K562 (cell line): ENCODE measurements around the gene B2M. TPM values are rescaled to one million over a fixed set of nuclear protein-coding genes. Genes with fewer than 3 reads are reported as not detected.
A peak's percentile ranks its signal among the peaks of the same experiment; 100 is the strongest.

Experiments used
- BCL6 ChIP-seq: fragments of 250-450 bp; sonication (Bioruptor Pico); IDR thresholded peaks from 2 replicates; pipeline ENCODE4 v1.4.0; 2020
- BHLHE40 ChIP-seq: IDR thresholded peaks from 2 replicates; pipeline ENCODE4 v1.6.1; 2011; ENCODE audit warnings: low read length, improper control_type of control experiment
- CLOCK ChIP-seq: fragments of 250-450 bp; sonication (Bioruptor Pico); IDR thresholded peaks from 2 replicates; pipeline ENCODE4 v1.4.0; 2020; ENCODE audit warnings: mild to moderate bottlenecking, moderate library complexity, borderline replicate concordance
- FOXK1 ChIP-seq: sonication (generic); formaldehyde crosslinking; IDR thresholded peaks from 2 replicates; pipeline ENCODE4 v1.8.0; 2022; ENCODE audit warnings: missing genetic modification reagents, mild to moderate bottlenecking, borderline replicate concordance
- LEF1 ChIP-seq: fragments of 450-650 bp; IDR thresholded peaks from 2 replicates; pipeline ENCODE4 v1.6.1; 2016; ENCODE audit warnings: mild to moderate bottlenecking
- MECOM ChIP-seq: fragments of 250-450 bp; sonication (Bioruptor Pico); IDR thresholded peaks from 2 replicates; pipeline ENCODE4 v1.8.0; 2022; ENCODE audit warnings: inconsistent platforms
- NCOA6 ChIP-seq: fragments of 450-650 bp; IDR thresholded peaks from 2 replicates; pipeline ENCODE4 v1.6.1; 2017; ENCODE audit warnings: mild to moderate bottlenecking
- PTBP1 ChIP-seq: fragments of 200-400 bp; formaldehyde crosslinking; IDR thresholded peaks from 2 replicates; pipeline ENCODE4 v1.6.1; 2017; ENCODE audit warnings: low read depth, low read length
- RFX5 ChIP-seq: IDR thresholded peaks from 2 replicates; pipeline ENCODE4 v1.6.1; 2011; ENCODE audit warnings: low read depth, mild to moderate bottlenecking, improper control_type of control experiment, low read length
- UBTF ChIP-seq, 2 experiments: IDR thresholded peaks; 2 replicates each; pipeline ENCODE4 v1.6.1; 2012; ENCODE audit warnings: improper control_type of control experiment in 2 of 2, low read depth in 2 of 2, low read length in 2 of 2, borderline replicate concordance in 1 of 2
- ZNF121 ChIP-seq: sonication (generic); formaldehyde crosslinking; conservative IDR thresholded peaks from 2 replicates; pipeline ENCODE4 v1.8.0; 2022; ENCODE audit warnings: missing genetic modification reagents
- ZNF124 ChIP-seq: sonication (generic); formaldehyde crosslinking; IDR thresholded peaks from 2 replicates; pipeline ENCODE4 v1.8.1; 2022; ENCODE audit warnings: missing genetic modification reagents
- ZNF212 ChIP-seq: fragments of 450-650 bp; formaldehyde crosslinking; IDR thresholded peaks from 2 replicates; pipeline ENCODE4 v1.4.0; 2020; ENCODE audit warnings: mild to moderate bottlenecking
- ZNF699 ChIP-seq: fragments of 250-450 bp; sonication (Bioruptor Pico); IDR thresholded peaks from 2 replicates; pipeline ENCODE4 v1.8.0; 2021; ENCODE audit warnings: mild to moderate bottlenecking, moderate library complexity; ENCODE audit not compliant: insufficient replicate concordance
- polyA plus RNA-seq, 8 experiments: library from polyadenylated mRNA; depleted of rRNA in 4 of 8; stranded (reverse) in 5 of 8; unstranded in 3 of 8; fragments of >200 nt; fragmentation: Nextera tagmentation in 2 of 8; fragmentation: Illumina TruSeq in 1 of 8; extraction: Ambion mirVana in 2 of 8; extraction: Trizol in 1 of 8; gene quantifications; 2 replicates each; pipeline versions ENCODE4 v1.2.1 to v1.2.3, GENCODE V29; 2011 to 2014; ENCODE audit warnings: inconsistent platforms in 1 of 8, missing spikeins in 1 of 8
- total RNA-seq, 7 experiments: library from RNA; depleted of rRNA in 6 of 7; stranded (reverse); fragments of >200 nt in 6 of 7; fragmentation: Illumina TruSeq in 2 of 7; extraction: Trizol in 2 of 7; gene quantifications; 2 replicates each; pipeline versions ENCODE4 v1.2.1 to v1.2.3, GENCODE V29; 2011 to 2021; ENCODE audit warnings: low replicate concordance in 1 of 7
- TF ChIP-seq, protein P1 (sequence below): fragments of 450-650 bp; IDR thresholded peaks from 2 replicates; pipeline ENCODE4 v1.6.1; 2016; ENCODE audit warnings: mild to moderate bottlenecking
- TF ChIP-seq, protein P2 (sequence below), 3 experiments: fragments of 200-800 bp in 1 of 3; sonication (Bioruptor generic) in 1 of 3; sonication (generic) in 1 of 3; formaldehyde crosslinking in 1 of 3; IDR thresholded peaks; 2 replicates each; pipeline versions ENCODE4 v1.6.1 to v1.8.0; 2016 to 2022; ENCODE audit warnings: mild to moderate bottlenecking in 2 of 3, missing compliant biosample characterization in 2 of 3, missing genetic modification characterization in 2 of 3, missing genetic modification reagents in 1 of 3
- TF ChIP-seq, protein P3 (sequence below): sonication (generic); formaldehyde crosslinking; IDR thresholded peaks from 2 replicates; pipeline ENCODE4 v1.8.1; 2023; ENCODE audit warnings: mild to moderate bottlenecking, missing genetic modification reagents

B2M gene
- total and polyA plus RNA-seq, 9 of the 15 experiments (the other 6 are each of a cell fraction or from before 2014, with no cell fraction given): 460 to 3,138 (median 1,032) TPM

DNA sequence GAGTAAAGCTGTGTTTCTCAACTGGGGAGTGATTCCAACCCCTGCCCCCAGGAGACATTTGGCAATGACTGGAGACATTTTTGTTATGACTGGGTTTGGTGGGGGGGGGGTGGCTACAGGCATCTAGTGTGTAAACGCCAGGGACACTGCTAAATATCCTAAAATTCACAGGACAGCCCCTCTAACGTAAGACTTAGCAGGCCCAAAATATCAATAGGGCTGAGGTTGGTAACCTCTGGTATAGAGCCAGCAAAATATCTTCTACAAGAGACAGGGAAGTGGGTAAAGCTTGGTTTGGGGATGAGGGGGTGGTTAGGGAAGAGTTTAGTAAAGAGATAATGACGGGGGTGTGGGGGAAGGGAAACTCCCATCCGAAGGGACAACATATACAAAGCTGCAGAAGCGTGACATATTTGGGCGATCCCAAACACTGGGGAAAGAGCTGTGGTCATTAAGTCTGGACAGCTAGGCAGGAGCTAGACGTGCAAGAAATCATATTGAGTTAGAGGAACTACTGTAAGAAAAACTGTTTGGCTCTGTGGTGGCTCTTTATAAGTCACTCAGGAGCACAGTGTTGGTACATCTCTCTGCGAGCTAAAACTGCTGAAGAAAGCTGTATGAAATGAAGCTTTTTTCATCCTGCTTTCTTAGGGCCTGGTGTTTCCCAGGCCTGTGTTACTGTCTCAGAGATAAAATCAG is 24.3 kb downstream of the B2M start (continued):
- TF ChIP-seq CLOCK (CRISPR knock-in tag) (no peak), RFX5 (no peak), BCL6 (no peak), BHLHE40 (0 out of 2 replicates have a peak, but pooled peaks have one; percentile 3), ZNF699 (CRISPR knock-in tag) (no peak), PTBP1 (no peak), UBTF (IDR thresholded peaks at IDR 0.05; ENCODE audit: borderline replicate concordance in 1 of 2, low read depth in 2 of 2, low read length in 2 of 2) (no peak), ZNF212 (no peak), ZNF124 (no peak), LEF1 (peak; percentile 91), MECOM (0 out of 2 replicates have a peak, but pooled peaks have one; percentile 16), NCOA6 (no peak), ZNF121 (CRISPR knock-in tag) (no peak), FOXK1 (no peak)
- TF ChIP-seq, protein P1, sequence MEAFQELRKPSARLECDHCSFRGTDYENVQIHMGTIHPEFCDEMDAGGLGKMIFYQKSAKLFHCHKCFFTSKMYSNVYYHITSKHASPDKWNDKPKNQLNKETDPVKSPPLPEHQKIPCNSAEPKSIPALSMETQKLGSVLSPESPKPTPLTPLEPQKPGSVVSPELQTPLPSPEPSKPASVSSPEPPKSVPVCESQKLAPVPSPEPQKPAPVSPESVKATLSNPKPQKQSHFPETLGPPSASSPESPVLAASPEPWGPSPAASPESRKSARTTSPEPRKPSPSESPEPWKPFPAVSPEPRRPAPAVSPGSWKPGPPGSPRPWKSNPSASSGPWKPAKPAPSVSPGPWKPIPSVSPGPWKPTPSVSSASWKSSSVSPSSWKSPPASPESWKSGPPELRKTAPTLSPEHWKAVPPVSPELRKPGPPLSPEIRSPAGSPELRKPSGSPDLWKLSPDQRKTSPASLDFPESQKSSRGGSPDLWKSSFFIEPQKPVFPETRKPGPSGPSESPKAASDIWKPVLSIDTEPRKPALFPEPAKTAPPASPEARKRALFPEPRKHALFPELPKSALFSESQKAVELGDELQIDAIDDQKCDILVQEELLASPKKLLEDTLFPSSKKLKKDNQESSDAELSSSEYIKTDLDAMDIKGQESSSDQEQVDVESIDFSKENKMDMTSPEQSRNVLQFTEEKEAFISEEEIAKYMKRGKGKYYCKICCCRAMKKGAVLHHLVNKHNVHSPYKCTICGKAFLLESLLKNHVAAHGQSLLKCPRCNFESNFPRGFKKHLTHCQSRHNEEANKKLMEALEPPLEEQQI: no peak
- TF ChIP-seq, protein P2, sequence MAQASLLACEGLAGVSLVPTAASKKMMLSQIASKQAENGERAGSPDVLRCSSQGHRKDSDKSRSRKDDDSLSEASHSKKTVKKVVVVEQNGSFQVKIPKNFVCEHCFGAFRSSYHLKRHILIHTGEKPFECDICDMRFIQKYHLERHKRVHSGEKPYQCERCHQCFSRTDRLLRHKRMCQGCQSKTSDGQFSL (CRISPR knock-in tag; IDR thresholded peaks at IDR 0.05): no peak
- TF ChIP-seq, protein P2 (tag; IDR thresholded peaks at IDR 0.05): no peak
- TF ChIP-seq, protein P3, sequence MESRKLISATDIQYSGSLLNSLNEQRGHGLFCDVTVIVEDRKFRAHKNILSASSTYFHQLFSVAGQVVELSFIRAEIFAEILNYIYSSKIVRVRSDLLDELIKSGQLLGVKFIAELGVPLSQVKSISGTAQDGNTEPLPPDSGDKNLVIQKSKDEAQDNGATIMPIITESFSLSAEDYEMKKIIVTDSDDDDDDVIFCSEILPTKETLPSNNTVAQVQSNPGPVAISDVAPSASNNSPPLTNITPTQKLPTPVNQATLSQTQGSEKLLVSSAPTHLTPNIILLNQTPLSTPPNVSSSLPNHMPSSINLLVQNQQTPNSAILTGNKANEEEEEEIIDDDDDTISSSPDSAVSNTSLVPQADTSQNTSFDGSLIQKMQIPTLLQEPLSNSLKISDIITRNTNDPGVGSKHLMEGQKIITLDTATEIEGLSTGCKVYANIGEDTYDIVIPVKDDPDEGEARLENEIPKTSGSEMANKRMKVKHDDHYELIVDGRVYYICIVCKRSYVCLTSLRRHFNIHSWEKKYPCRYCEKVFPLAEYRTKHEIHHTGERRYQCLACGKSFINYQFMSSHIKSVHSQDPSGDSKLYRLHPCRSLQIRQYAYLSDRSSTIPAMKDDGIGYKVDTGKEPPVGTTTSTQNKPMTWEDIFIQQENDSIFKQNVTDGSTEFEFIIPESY (CRISPR knock-in tag): no peak
